Hepatocyte (in vitro differentiated cells): Measurements from ENCODE around the gene FAAH.

Experiments
- CTCF ChIP-seq: fragments of 200-600 bp; sonication (generic); IDR thresholded peaks from 2 replicates; pipeline ENCODE4 v1.5.1; 2016; ENCODE audit warnings: antibody characterized with exemption, mild to moderate bottlenecking; ENCODE audit not compliant: poor library complexity
- EZH2 ChIP-seq: fragments of 200-600 bp; sonication (generic); IDR thresholded peaks from 2 replicates; pipeline ENCODE4 v1.6.1; 2016; ENCODE audit warnings: antibody characterized with exemption, mild to moderate bottlenecking, borderline replicate concordance
- EZH2phosphoT487 ChIP-seq: fragments of 200-600 bp; sonication (generic); IDR thresholded peaks from one replicate; pipeline ENCODE4 v1.6.1; 2018; ENCODE audit warnings: antibody characterized with exemption, mild to moderate bottlenecking, low read depth, moderate library complexity; ENCODE audit not compliant: unreplicated experiment, severe bottlenecking

DNA sequence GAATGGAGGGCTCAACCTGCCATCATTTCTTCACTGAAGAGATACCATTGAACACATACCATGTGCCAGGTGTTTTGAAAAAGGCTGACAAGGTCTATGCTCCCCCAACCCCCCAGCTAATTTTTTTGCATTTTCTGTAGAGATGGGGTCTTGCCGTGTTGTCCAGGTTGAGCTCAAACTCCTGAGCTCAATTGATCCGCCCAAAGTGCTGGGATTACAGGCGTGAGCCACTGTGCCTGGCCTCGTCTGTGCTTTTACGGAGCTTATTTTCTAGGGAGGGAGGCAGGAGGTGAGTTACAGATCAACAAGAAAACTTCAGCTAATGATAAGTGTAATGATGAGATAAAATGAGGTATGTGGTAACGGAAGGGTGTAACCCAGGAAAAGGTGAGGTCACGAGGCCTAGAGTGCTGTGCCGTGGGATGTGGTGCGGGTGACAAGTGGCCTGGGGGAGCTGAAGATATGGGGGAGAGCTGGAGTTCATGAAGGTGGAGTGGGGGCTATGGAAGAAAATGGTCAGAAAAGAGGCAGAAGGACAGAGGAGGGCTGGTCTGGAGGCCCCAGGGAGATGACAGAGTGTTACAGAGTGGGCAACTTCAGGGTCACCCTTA, 28.2 kb downstream of the FAAH start:
- no peak for TF ChIP-seq CTCF
- TF ChIP-seq EZH2: no peak
- TF ChIP-seq EZH2phosphoT487: no peak
